SK-N-SH (cell line): Measurements from ENCODE around the gene TPD52L1.

Experiments used
- FOXJ3 ChIP-seq: sonication (generic); formaldehyde crosslinking; IDR thresholded peaks from 2 replicates; pipeline ENCODE4 v1.5.1; 2020; ENCODE audit warnings: mild to moderate bottlenecking, missing genetic modification reagents
- FOXM1 ChIP-seq: IDR thresholded peaks from 2 replicates; pipeline ENCODE4 v1.4.0; 2012; ENCODE audit warnings: low read depth, mild to moderate bottlenecking
- JUND ChIP-seq: IDR thresholded peaks from 2 replicates; pipeline ENCODE4 v1.4.0; 2012
- TAF1 ChIP-seq: IDR thresholded peaks from 2 replicates; pipeline ENCODE4 v1.6.1; 2012; ENCODE audit warnings: low read depth, mild to moderate bottlenecking, low read length, moderate library complexity, borderline replicate concordance
- TEAD4 ChIP-seq: IDR thresholded peaks from 2 replicates; pipeline ENCODE4 v1.4.0; 2012; ENCODE audit warnings: mild to moderate bottlenecking, borderline replicate concordance; ENCODE audit not compliant: insufficient read depth
- TF ChIP-seq, protein P1 (sequence below): fragments of 200-600 bp; sonication (generic); IDR thresholded peaks from 2 replicates; pipeline ENCODE4 v1.6.1; 2017; ENCODE audit warnings: antibody characterized with exemption, mild to moderate bottlenecking, moderate library complexity
- TF ChIP-seq, protein P2 (sequence below): IDR thresholded peaks from 2 replicates; pipeline ENCODE4 v1.6.1; 2012; ENCODE audit warnings: mild to moderate bottlenecking, low read depth, low read length, moderate library complexity
- TF ChIP-seq, protein P3 (sequence below): IDR thresholded peaks from 2 replicates; pipeline ENCODE4 v1.4.0; 2012; ENCODE audit warnings: low read depth

DNA sequence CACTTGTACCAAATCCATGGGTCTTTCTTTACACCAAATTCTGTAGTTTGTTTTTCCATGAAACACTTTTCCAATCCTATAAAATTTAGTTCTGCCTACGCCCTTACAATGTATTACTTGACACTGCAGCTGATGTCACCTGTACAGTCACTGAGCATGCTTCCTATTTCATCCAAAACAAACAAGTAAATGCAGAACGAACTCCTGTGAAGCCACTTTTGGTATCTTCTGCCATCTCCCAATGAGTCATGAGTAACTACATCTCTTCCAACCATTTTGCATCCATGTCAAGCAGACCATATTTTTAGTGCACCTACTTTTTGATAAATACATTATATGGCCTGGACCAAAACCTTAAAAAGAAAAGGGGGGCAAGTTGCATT lies 105.8 kb downstream of the TPD52L1 start:
- TF ChIP-seq, protein P1, sequence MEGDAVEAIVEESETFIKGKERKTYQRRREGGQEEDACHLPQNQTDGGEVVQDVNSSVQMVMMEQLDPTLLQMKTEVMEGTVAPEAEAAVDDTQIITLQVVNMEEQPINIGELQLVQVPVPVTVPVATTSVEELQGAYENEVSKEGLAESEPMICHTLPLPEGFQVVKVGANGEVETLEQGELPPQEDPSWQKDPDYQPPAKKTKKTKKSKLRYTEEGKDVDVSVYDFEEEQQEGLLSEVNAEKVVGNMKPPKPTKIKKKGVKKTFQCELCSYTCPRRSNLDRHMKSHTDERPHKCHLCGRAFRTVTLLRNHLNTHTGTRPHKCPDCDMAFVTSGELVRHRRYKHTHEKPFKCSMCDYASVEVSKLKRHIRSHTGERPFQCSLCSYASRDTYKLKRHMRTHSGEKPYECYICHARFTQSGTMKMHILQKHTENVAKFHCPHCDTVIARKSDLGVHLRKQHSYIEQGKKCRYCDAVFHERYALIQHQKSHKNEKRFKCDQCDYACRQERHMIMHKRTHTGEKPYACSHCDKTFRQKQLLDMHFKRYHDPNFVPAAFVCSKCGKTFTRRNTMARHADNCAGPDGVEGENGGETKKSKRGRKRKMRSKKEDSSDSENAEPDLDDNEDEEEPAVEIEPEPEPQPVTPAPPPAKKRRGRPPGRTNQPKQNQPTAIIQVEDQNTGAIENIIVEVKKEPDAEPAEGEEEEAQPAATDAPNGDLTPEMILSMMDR: no peak
- TF ChIP-seq FOXM1: no peak
- TF ChIP-seq FOXJ3 (CRISPR knock-in tag): no peak
- TF ChIP-seq TEAD4: no peak
- TF ChIP-seq JUND: no peak
- TF ChIP-seq, protein P2, sequence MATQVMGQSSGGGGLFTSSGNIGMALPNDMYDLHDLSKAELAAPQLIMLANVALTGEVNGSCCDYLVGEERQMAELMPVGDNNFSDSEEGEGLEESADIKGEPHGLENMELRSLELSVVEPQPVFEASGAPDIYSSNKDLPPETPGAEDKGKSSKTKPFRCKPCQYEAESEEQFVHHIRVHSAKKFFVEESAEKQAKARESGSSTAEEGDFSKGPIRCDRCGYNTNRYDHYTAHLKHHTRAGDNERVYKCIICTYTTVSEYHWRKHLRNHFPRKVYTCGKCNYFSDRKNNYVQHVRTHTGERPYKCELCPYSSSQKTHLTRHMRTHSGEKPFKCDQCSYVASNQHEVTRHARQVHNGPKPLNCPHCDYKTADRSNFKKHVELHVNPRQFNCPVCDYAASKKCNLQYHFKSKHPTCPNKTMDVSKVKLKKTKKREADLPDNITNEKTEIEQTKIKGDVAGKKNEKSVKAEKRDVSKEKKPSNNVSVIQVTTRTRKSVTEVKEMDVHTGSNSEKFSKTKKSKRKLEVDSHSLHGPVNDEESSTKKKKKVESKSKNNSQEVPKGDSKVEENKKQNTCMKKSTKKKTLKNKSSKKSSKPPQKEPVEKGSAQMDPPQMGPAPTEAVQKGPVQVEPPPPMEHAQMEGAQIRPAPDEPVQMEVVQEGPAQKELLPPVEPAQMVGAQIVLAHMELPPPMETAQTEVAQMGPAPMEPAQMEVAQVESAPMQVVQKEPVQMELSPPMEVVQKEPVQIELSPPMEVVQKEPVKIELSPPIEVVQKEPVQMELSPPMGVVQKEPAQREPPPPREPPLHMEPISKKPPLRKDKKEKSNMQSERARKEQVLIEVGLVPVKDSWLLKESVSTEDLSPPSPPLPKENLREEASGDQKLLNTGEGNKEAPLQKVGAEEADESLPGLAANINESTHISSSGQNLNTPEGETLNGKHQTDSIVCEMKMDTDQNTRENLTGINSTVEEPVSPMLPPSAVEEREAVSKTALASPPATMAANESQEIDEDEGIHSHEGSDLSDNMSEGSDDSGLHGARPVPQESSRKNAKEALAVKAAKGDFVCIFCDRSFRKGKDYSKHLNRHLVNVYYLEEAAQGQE: no peak
- TF ChIP-seq, protein P3, sequence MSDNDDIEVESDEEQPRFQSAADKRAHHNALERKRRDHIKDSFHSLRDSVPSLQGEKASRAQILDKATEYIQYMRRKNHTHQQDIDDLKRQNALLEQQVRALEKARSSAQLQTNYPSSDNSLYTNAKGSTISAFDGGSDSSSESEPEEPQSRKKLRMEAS: no peak
- no peak for TF ChIP-seq TAF1
